ENCODE data around the gene EHBP1.

Gene EHBP1

DNA sequence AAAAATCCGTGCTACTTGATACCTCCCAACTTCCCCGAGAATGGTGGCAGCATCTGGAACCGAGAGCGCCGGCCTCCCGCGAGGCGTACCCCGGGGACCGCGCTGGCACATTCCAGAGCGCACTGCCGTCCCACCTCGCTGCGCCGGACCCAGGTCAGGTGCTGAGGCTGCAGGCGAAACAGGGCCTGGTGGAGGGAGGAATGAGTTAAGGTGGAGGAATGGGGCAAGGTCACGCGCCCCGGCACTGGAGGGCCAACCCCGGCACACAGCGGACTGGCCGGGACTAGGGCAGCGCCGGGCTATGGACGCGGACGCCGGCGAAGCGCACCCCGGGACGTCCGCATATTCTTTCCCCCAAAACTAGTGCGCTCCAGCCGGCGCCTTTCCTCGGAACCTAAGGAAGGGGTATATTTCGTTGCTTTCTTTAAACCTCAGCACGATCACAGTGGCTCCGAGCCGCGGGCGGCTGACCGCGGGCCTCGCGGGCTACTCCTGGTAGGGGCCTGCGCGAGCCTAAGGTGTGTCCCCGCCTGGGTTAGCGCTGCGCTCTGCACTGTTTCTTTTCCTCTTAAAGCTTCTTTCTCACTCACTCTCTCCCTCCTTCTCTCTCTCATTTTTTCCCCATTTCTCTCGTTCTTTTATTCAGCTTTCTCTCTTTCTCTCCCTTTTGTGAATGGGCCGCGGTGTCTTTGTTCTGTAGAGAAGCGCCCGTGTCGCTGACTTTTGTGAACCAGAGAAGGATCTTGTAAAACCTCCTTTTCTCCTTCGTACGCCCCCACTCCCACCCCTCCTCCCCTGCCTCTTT lies 343.1 kb downstream of the EHBP1 start:
- no peak overlapping the region for H2AFZ ChIP-seq (ENCODE audit: insufficient read depth, low read length, poor library complexity)
- no peak overlapping the region for H3K14ac ChIP-seq (ENCODE audit: low read length)
- peaks cover 25 to 30% of the 10 kb centered on the region in 2 experiments for H3K4me1 ChIP-seq (ENCODE audit: control insufficient read depth in 1 of 2, insufficient read depth in 2 of 2, low read length in 2 of 2)
- H3K9ac ChIP-seq (ENCODE audit: low read length) = no peak overlapping the region
- 100% methylated on average over 1 of the region's 61 CpGs for WGBS (ENCODE audit: extremely low coverage, insufficient coverage, insufficient read length)
- no peak overlapping the region for H4K12ac ChIP-seq (ENCODE audit: low read depth, low read length)
- peaks cover 1% of the 10 kb centered on the region for H3K9me3 ChIP-seq (ENCODE audit: insufficient read depth, low read depth, low read length)
- H3K79me1 ChIP-seq (ENCODE audit: low read length) = no peaks in the 10 kb centered on the region
- no peak overlapping the region for H2BK120ac ChIP-seq (ENCODE audit: insufficient read depth, low read length, poor library complexity)
- H3K18ac ChIP-seq (ENCODE audit: low read length) = no peak overlapping the region
- H3K27me3 ChIP-seq (ENCODE audit: insufficient read depth, low read length) = peaks cover 72% of the 10 kb centered on the region
- H3K4ac ChIP-seq (ENCODE audit: low read depth, low read length) = no peak overlapping the region
- no peak overlapping the region for H4K91ac ChIP-seq (ENCODE audit: low read depth, low read length)
- no peak for DNase-seq
- H3K36me3 ChIP-seq (ENCODE audit: control insufficient read depth in 1 of 2, insufficient read depth in 2 of 2, low read length in 2 of 2) = peaks cover 0 to 4% of the 10 kb centered on the region in 2 experiments
- H3K4me2 ChIP-seq (ENCODE audit: low read length) = peak overlapping the region; percentile 91
- no peak overlapping the region for H3K4me3 ChIP-seq (ENCODE audit: low read depth, low read length)
- H2BK12ac ChIP-seq (ENCODE audit: low read length) = no peak overlapping the region
- H4K8ac ChIP-seq (ENCODE audit: low read depth, low read length) = no peak overlapping the region
- no peaks in the 10 kb centered on the region for H3K79me2 ChIP-seq (ENCODE audit: control insufficient read depth, insufficient read depth, low read length, poor library complexity)
- no peak overlapping the region for H3K27ac ChIP-seq (ENCODE audit: low read depth, low read length)
- H2AK5ac ChIP-seq (ENCODE audit: low read length) = no peak overlapping the region
- no peak overlapping the region for H2BK5ac ChIP-seq (ENCODE audit: low read depth, low read length, poor library complexity)
- peak overlapping the region; percentile 38 for H3K23ac ChIP-seq (ENCODE audit: low read length)

DNA sequence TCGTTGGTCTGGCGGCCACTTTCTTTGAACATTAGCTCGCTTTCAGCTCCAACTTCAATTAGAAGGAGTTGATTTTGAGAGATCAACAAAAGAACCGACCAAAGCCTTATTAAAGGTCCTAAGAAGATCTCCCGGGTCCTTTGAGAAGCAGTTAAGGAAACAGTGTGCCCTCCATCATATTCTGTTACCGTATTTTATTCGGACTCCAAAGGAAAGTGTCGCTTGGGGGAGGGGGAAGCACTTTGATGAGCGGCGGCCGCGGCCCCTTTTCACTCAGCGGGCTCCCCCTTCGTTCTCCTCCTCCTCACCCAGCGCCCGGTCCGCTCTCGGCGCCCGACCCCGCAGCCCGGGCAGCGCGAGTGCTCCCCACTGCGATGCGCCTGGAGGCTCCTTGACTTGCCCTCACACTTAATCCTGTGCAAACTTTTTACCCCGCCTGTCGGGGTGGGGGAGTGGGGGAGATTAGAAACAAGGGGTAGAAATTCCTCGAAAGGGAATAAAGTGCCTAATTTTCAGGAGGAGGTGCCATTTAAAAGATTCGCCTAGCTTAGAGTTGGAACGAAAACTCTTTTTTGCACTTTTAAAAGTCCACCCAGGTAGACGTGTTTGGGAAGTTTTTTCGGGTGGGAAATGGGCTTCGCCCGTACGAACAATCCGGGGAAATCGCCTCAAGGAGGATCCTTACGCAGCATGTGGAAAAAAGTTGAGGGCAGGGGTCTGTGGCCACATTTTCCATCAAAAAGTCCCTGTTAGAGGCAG lies 343.9 kb downstream of the EHBP1 start:
- Histone ChIP-seq H3K27me3 (ENCODE audit: insufficient read depth, low read length) (peaks cover 80% of the 10 kb centered on the region), H3K23ac (ENCODE audit: low read length) (no peak overlapping the region), H4K91ac (ENCODE audit: low read depth, low read length) (no peak overlapping the region), H2AFZ (ENCODE audit: insufficient read depth, low read length, poor library complexity) (peak overlapping the region; percentile 12), H3K36me3 (ENCODE audit: control insufficient read depth in 1 of 2, insufficient read depth in 2 of 2, low read length in 2 of 2) (peaks cover 0 to 4% of the 10 kb centered on the region in 2 experiments), H3K27ac (ENCODE audit: low read depth, low read length) (no peak overlapping the region), H3K9ac (ENCODE audit: low read length) (no peak overlapping the region), H2BK120ac (ENCODE audit: insufficient read depth, low read length, poor library complexity) (no peak overlapping the region), H3K79me2 (ENCODE audit: control insufficient read depth, insufficient read depth, low read length, poor library complexity) (no peaks in the 10 kb centered on the region), H3K14ac (ENCODE audit: low read length) (no peak overlapping the region), H4K12ac (ENCODE audit: low read depth, low read length) (no peak overlapping the region), H2BK5ac (ENCODE audit: low read depth, low read length, poor library complexity) (no peak overlapping the region), H3K79me1 (ENCODE audit: low read length) (no peaks in the 10 kb centered on the region), H3K4me1 (ENCODE audit: control insufficient read depth in 1 of 2, insufficient read depth in 2 of 2, low read length in 2 of 2) (peaks cover 30 to 31% of the 10 kb centered on the region in 2 experiments), H3K4ac (ENCODE audit: low read depth, low read length) (no peak overlapping the region), H3K4me3 (ENCODE audit: low read depth, low read length) (no peak overlapping the region), H2AK5ac (ENCODE audit: low read length) (no peak overlapping the region), H2BK12ac (ENCODE audit: low read length) (no peak overlapping the region), H3K18ac (ENCODE audit: low read length) (no peak overlapping the region), H3K9me3 (ENCODE audit: insufficient read depth, low read depth, low read length) (peaks cover 1% of the 10 kb centered on the region), H4K8ac (ENCODE audit: low read depth, low read length) (no peak overlapping the region), H3K4me2 (ENCODE audit: low read length) (peak overlapping the region; percentile 91)
- DNase-seq = no peak
- no CpG with 5 or more reads among the region's 39 CpGs for WGBS (ENCODE audit: extremely low coverage, insufficient coverage, insufficient read length)

DNA sequence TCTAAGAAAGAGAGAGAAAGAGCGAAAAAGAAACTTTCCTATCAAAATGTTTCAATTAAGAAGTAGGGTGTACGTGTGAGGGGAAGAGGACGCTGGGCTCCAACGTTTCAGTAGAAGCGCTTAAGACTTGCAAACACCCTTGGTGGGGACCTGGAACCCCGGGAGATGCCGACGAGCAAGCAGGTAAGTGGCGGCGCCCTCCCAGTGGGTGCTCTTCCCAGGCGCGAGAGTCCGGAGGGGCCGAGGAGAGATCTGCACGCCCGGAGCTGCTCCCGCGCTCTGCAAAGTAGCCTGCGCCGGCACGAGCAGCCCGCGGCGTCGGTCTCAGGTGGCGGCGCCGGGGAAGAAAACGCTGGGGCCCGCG lies 344.4 kb downstream of the EHBP1 start:
- Histone ChIP-seq H3K27me3 (ENCODE audit: insufficient read depth, low read length) (peaks cover 80% of the 10 kb centered on the region), H2AK5ac (ENCODE audit: low read length) (no peak overlapping the region), H2BK120ac (ENCODE audit: insufficient read depth, low read length, poor library complexity) (no peak overlapping the region), H2BK5ac (ENCODE audit: low read depth, low read length, poor library complexity) (no peak overlapping the region), H3K79me2 (ENCODE audit: control insufficient read depth, insufficient read depth, low read length, poor library complexity) (no peaks in the 10 kb centered on the region), H4K12ac (ENCODE audit: low read depth, low read length) (no peak overlapping the region), H3K4me2 (ENCODE audit: low read length) (peak overlapping the region; percentile 91), H3K14ac (ENCODE audit: low read length) (no peak overlapping the region), H3K4me1 (ENCODE audit: control insufficient read depth in 1 of 2, insufficient read depth in 2 of 2, low read length in 2 of 2) (peaks cover 34 to 35% of the 10 kb centered on the region in 2 experiments), H3K4ac (ENCODE audit: low read depth, low read length) (no peak overlapping the region), H3K9ac (ENCODE audit: low read length) (no peak overlapping the region), H3K9me3 (ENCODE audit: insufficient read depth, low read depth, low read length) (peaks cover 4% of the 10 kb centered on the region), H3K4me3 (ENCODE audit: low read depth, low read length) (peak overlapping the region; percentile 77), H3K27ac (ENCODE audit: low read depth, low read length) (no peak overlapping the region), H3K23ac (ENCODE audit: low read length) (no peak overlapping the region), H4K8ac (ENCODE audit: low read depth, low read length) (no peak overlapping the region), H3K79me1 (ENCODE audit: low read length) (no peaks in the 10 kb centered on the region), H4K91ac (ENCODE audit: low read depth, low read length) (no peak overlapping the region), H3K18ac (ENCODE audit: low read length) (no peak overlapping the region), H2AFZ (ENCODE audit: insufficient read depth, low read length, poor library complexity) (no peak overlapping the region), H3K36me3 (ENCODE audit: control insufficient read depth in 1 of 2, insufficient read depth in 2 of 2, low read length in 2 of 2) (peaks cover 0 to 3% of the 10 kb centered on the region in 2 experiments), H2BK12ac (ENCODE audit: low read length) (no peak overlapping the region)
- no peak for DNase-seq
- no CpG with 5 or more reads among the region's 31 CpGs for WGBS (ENCODE audit: extremely low coverage, insufficient coverage, insufficient read length)

DNA sequence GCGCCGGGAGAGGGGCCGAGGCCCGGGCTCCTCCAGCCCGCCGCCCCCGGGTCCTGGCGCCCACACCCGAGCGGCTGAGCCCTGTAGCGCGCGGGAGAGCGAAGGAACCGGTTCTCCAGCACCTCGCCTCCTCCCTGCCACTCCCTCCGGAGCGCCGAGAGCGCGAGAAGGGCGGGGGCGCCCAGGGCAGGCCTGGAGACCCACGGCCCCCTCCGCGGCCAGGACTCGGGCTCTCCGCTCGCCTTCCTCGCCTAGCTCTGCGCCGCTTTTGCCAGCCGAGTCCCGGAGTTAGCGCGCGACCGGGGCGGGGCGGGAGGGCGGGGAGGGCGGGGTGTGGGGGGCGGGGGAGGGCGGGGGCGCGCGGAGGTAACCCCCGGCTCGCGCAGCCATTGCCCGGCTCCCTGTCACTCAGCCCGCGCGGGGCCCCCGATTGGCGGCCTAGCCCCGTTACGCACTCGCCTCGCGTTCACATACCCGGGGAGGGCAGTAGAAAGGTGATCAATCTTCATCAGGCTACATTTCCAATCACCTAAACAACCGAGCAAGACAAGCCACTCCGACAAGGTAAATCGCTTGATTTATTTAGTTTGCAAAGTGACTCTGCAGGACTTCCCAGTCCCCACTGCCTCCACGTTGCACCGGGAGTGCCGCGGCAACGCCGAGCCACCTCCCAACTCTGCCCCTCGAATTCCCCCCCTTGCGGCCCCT lies 345.0 kb downstream of the EHBP1 start, which contains the start of gene OTX1:
Gene OTX1 (plus strand): TSS at position 497 of the 708 bp plus-strand sequence. CDS start 2,161 bp downstream, outside the sequence.
- no peak within 1 kb of the TSS for H4K91ac ChIP-seq (ENCODE audit: low read depth, low read length)
- peaks cover 37 to 41% of the 10 kb centered on the region in 2 experiments for H3K4me1 ChIP-seq (ENCODE audit: control insufficient read depth in 1 of 2, insufficient read depth in 2 of 2, low read length in 2 of 2)
- peak within 1 kb of the TSS; percentile 91 for H3K4me2 ChIP-seq (ENCODE audit: low read length)
- peak within 1 kb of the TSS; percentile 41 for H4K8ac ChIP-seq (ENCODE audit: low read depth, low read length)
- no peaks in the 10 kb centered on the region for H3K79me2 ChIP-seq (ENCODE audit: control insufficient read depth, insufficient read depth, low read length, poor library complexity)
- no peak within 1 kb of the TSS for H3K27ac ChIP-seq (ENCODE audit: low read depth, low read length)
- H2BK120ac ChIP-seq (ENCODE audit: insufficient read depth, low read length, poor library complexity) = no peak within 1 kb of the TSS
- peaks cover 86% of the 10 kb centered on the region for H3K27me3 ChIP-seq (ENCODE audit: insufficient read depth, low read length)
- no peaks in the 10 kb centered on the region for H3K36me3 ChIP-seq (ENCODE audit: control insufficient read depth in 1 of 2, insufficient read depth in 2 of 2, low read length in 2 of 2)
- H3K18ac ChIP-seq (ENCODE audit: low read length) = peak within 1 kb of the TSS; percentile 54
- no peak within 1 kb of the TSS for H3K4ac ChIP-seq (ENCODE audit: low read depth, low read length)
- H2AFZ ChIP-seq (ENCODE audit: insufficient read depth, low read length, poor library complexity) = no peak within 1 kb of the TSS
- no peak within 1 kb of the TSS for H2BK12ac ChIP-seq (ENCODE audit: low read length)
- H4K12ac ChIP-seq (ENCODE audit: low read depth, low read length) = no peak within 1 kb of the TSS
- DNase-seq = peak; percentile 40 to 55
- no peaks in the 10 kb centered on the region for H3K79me1 ChIP-seq (ENCODE audit: low read length)
- H2AK5ac ChIP-seq (ENCODE audit: low read length) = no peak within 1 kb of the TSS
- no peak within 1 kb of the TSS for H2BK5ac ChIP-seq (ENCODE audit: low read depth, low read length, poor library complexity)
- H3K9ac ChIP-seq (ENCODE audit: low read length) = no peak within 1 kb of the TSS
- peaks cover 7% of the 10 kb centered on the region for H3K9me3 ChIP-seq (ENCODE audit: insufficient read depth, low read depth, low read length)
- WGBS (ENCODE audit: extremely low coverage, insufficient coverage, insufficient read length) = no CpG with 5 or more reads among the region's 73 CpGs
- peak within 1 kb of the TSS; percentile 77 for H3K4me3 ChIP-seq (ENCODE audit: low read depth, low read length)
- no peak within 1 kb of the TSS for H3K23ac ChIP-seq (ENCODE audit: low read length)
- H3K14ac ChIP-seq (ENCODE audit: low read length) = no peak within 1 kb of the TSS
